Measurements from ENCODE around the gene CDHR3.
"Not testable (repeated sequence)": the region's sequence is repeated elsewhere in the genome, so short reads cannot be mapped to it uniquely, and the experiment has no call there.

Gene CDHR3

GRCh38 chr7:105996860-105997737 is 34.0 kb downstream of the CDHR3 start:
- DNase-seq (ENCODE audit: low read depth in 3 of 3) = no peak

GRCh38 chr7:105999256-105999655 is 36.2 kb downstream of the CDHR3 start:
- DNase-seq (ENCODE audit: low read depth in 3 of 3) = no peak

- DNase-seq (ENCODE audit: low read depth in 3 of 3) = no peak
These were observed 38.1 kb downstream of the CDHR3 start for GRCh38 chr7:106001196-106001595.

- no peak for DNase-seq (ENCODE audit: low read depth in 3 of 3)
These were observed 38.8 kb downstream of the CDHR3 start for GRCh38 chr7:106001886-106002285.

GRCh38 chr7:106003525-106004064 is 40.5 kb downstream of the CDHR3 start:
- no peak for DNase-seq (ENCODE audit: low read depth in 3 of 3)

- no peak for DNase-seq (ENCODE audit: low read depth in 3 of 3)
These were observed 43.8 kb downstream of the CDHR3 start for GRCh38 chr7:106006906-106007305.

- not testable (repeated sequence) for DNase-seq (ENCODE audit: low read depth in 3 of 3)
These were observed 44.7 kb downstream of the CDHR3 start for GRCh38 chr7:106007796-106008195.

- peak; percentile 64 to 80 (median 72) for DNase-seq (ENCODE audit: low read depth in 3 of 3)
These were observed 46.6 kb downstream of the CDHR3 start for GRCh38 chr7:106009503-106010226.

GRCh38 chr7:106010331-106010730 is 47.3 kb downstream of the CDHR3 start:
- DNase-seq (ENCODE audit: low read depth in 3 of 3) = no peak

GRCh38 chr7:106010866-106011265 is 47.8 kb downstream of the CDHR3 start:
- DNase-seq (ENCODE audit: low read depth in 3 of 3) = no peak

GRCh38 chr7:106012184-106012583 is 49.1 kb downstream of the CDHR3 start:
- DNase-seq (ENCODE audit: low read depth in 3 of 3) = no peak

GRCh38 chr7:106012935-106013439 is 49.9 kb downstream of the CDHR3 start:
- DNase-seq (ENCODE audit: low read depth in 3 of 3) = no peak

GRCh38 chr7:106015381-106016218 is 52.5 kb downstream of the CDHR3 start:
- DNase-seq (ENCODE audit: low read depth in 3 of 3) = no peak

GRCh38 chr7:106016331-106016730 is 53.3 kb downstream of the CDHR3 start:
- no peak for DNase-seq (ENCODE audit: low read depth in 3 of 3)

GRCh38 chr7:106017657-106018056 is 54.6 kb downstream of the CDHR3 start:
- no peak for DNase-seq (ENCODE audit: low read depth in 3 of 3)

- DNase-seq (ENCODE audit: low read depth in 3 of 3) = no peak
These were observed 55.8 kb downstream of the CDHR3 start for GRCh38 chr7:106018566-106019469.

- no peak for DNase-seq (ENCODE audit: low read depth in 3 of 3)
These were observed 56.4 kb downstream of the CDHR3 start for GRCh38 chr7:106019470-106019820.

GRCh38 chr7:106021151-106022067 is 58.3 kb downstream of the CDHR3 start:
- DNase-seq (ENCODE audit: low read depth in 3 of 3) = no peak

GRCh38 chr7:106022193-106022821 is 59.2 kb downstream of the CDHR3 start:
- peak; percentile 27 to 48 (median 40) for DNase-seq (ENCODE audit: low read depth in 3 of 3)

All from stimulated activated CD4-positive, alpha-beta T cell treated with anti-CD3 and anti-CD28 coated beads, TNF-alpha, amount 100 ng/mL, for 48 hours (primary cell).